Kidney (tissue), 14 donors: ENCODE results near the gene RPL35A. TPM values are rescaled to one million over a fixed set of nuclear protein-coding genes. Genes with fewer than 3 reads are reported as not detected.
"Not testable (repeated sequence)": the region's sequence is repeated elsewhere in the genome, so short reads cannot be mapped to it uniquely, and the experiment has no call there.

Source experiments
- DNase-seq, 5 donors: peaks; one replicate each; pipeline ENCODE4 v3.0.0-alpha.2; 2013 to 2020
- FAIRE-seq: peaks from 2 replicates; lab custom pipeline; 2012; peaks lifted over from hg19 to GRCh38; lab: Jason Lieb, UNC
- H3K27ac ChIP-seq, 2 donors: one replicate each; pipeline ENCODE4 v1.7.0; 2013; ENCODE audit warnings: low read depth in 2 of 2, low read length in 2 of 2, inconsistent platforms in 1 of 2
- H3K27me3 ChIP-seq: one replicate; pipeline ENCODE4 v1.7.1; 2013; ENCODE audit warnings: low read length, inconsistent platforms; ENCODE audit not compliant: control insufficient read depth, insufficient read depth
- H3K36me3 ChIP-seq, 3 donors: one replicate each; pipeline versions ENCODE4 v1.7.0 to v1.7.1; 2013; ENCODE audit warnings: low read length in 3 of 3, control low read depth in 1 of 3, inconsistent platforms in 1 of 3; ENCODE audit not compliant: insufficient read depth in 3 of 3, control insufficient read depth in 2 of 3
- H3K4me1 ChIP-seq, 3 donors: one replicate each; pipeline versions ENCODE4 v1.7.0 to v1.7.1; 2013; ENCODE audit warnings: low read length in 3 of 3, inconsistent platforms in 1 of 3, low read depth in 1 of 3; ENCODE audit not compliant: control insufficient read depth in 2 of 3, insufficient read depth in 2 of 3
- H3K4me3 ChIP-seq, 3 donors: one replicate each; pipeline versions ENCODE4 v1.7.0 to v1.8.1; 2013; ENCODE audit warnings: low read length in 3 of 3, control low read depth in 1 of 3, inconsistent platforms in 1 of 3
- H3K9ac ChIP-seq, 3 donors: one replicate each; pipeline versions ENCODE4 v1.7.0 to v1.7.1; 2013; ENCODE audit warnings: low read length in 3 of 3, control low read depth in 1 of 3, inconsistent platforms in 1 of 3
- H3K9me3 ChIP-seq, 3 donors: one replicate each; pipeline versions ENCODE4 v1.7.0 to v1.7.1; 2013; ENCODE audit warnings: low read length in 3 of 3, control low read depth in 1 of 3, inconsistent platforms in 1 of 3; ENCODE audit not compliant: control insufficient read depth in 2 of 3, insufficient read depth in 1 of 3
- CTCF ChIP-seq: IDR thresholded peaks from 3 replicates; pipeline ENCODE4 v1.5.1; 2012; ENCODE audit warnings: mild to moderate bottlenecking, moderate library complexity, borderline replicate concordance; ENCODE audit not compliant: insufficient read depth; ENCODE audit errors: extremely low read depth
- intact Hi-C: fragments of 100-400 bp; cut with DNase I; formaldehyde crosslinking; loops from one replicate; pipeline ENCODE4 v1.11.1; 2022
- polyA plus RNA-seq: library from polyadenylated mRNA; stranded (reverse); fragments of 350-450 nt; fragmentation: Illumina TruSeq; extraction: RNeasy Lipid Tissue Mini Kit (QIAGEN cat#74804); gene quantifications from one replicate; pipeline ENCODE4 v1.2.3, GENCODE V29; 2014; ENCODE audit warnings: low read depth, low replicate concordance; ENCODE audit not compliant: insufficient read depth
- total RNA-seq: library from RNA; stranded (reverse); fragmentation: NEBNext Ultra II Directional; extraction: Animal tissue kit (Norgen Biotek cat#: 25700); gene quantifications from one replicate; pipeline ENCODE4 v1.2.1, GENCODE V29; 2021
- donor health status: control.
- donor health status: control.
- donor health status: control.
- donor health status: control.
- donor health status: control.
- donor health status: DM: yes; HTN: yes; CAD: no.
- donor health status: Normal renal cell carcinoma (clear cell type).

Gene RPL35A
- total and polyA plus RNA-seq, 2 donors from 2014 or later, result 721 to 1,510 TPM

GRCh38 chr3:197906023-197906849 is 43.8 kb upstream of the RPL35A start:
- no peaks in the 10 kb centered on the region for H3K9me3 ChIP-seq
- no peak overlapping the region for H3K4me3 ChIP-seq
- no peak overlapping the region for H3K27ac ChIP-seq
- TF ChIP-seq CTCF, result peak; percentile 99
- no peak overlapping the region for H3K9ac ChIP-seq
- H3K27me3 ChIP-seq, result no peaks in the 10 kb centered on the region
- peak; percentile 90 to 95 (median 93) for DNase-seq
- no peaks in the 10 kb centered on the region for H3K36me3 ChIP-seq
- no peaks in the 10 kb centered on the region for H3K4me1 ChIP-seq
- FAIRE-seq, result peak; percentile 27
- intact Hi-C loops, result no loop called here

GRCh38 chr3:197906850-197907187 is 43.2 kb upstream of the RPL35A start:
- Histone ChIP-seq H3K9me3 (no peaks in the 10 kb centered on the region), H3K4me3 (no peak overlapping the region), H3K9ac (no peak overlapping the region), H3K4me1 (no peaks in the 10 kb centered on the region), H3K36me3 (no peaks in the 10 kb centered on the region), H3K27me3 (no peaks in the 10 kb centered on the region), H3K27ac (no peak overlapping the region)
- no peak for FAIRE-seq
- no peak for DNase-seq
- TF ChIP-seq CTCF, result no peak
- intact Hi-C loops, result no loop called here

- no peak overlapping the region for H3K9ac ChIP-seq
- no peak overlapping the region for H3K4me3 ChIP-seq
- FAIRE-seq, result no peak
- TF ChIP-seq CTCF, result no peak
- no peak for DNase-seq
- H3K9me3 ChIP-seq, result no peaks in the 10 kb centered on the region
- H3K4me1 ChIP-seq, result no peaks in the 10 kb centered on the region
- intact Hi-C loops, result no loop called here
- H3K27ac ChIP-seq, result no peak overlapping the region
- no peaks in the 10 kb centered on the region for H3K36me3 ChIP-seq
- H3K27me3 ChIP-seq, result no peaks in the 10 kb centered on the region
Observed at GRCh38 chr3:197907196-197907595, 42.8 kb upstream of the RPL35A start.

- intact Hi-C loops, H3K27me3 ChIP-seq, H3K4me3 ChIP-seq, H3K36me3 ChIP-seq, H3K4me1 ChIP-seq, H3K9ac ChIP-seq, H3K9me3 ChIP-seq, H3K27ac ChIP-seq, DNase-seq, FAIRE-seq: not testable (repeated sequence)
Observed at GRCh38 chr3:197908550-197908949, 41.4 kb upstream of the RPL35A start.
